ENCODE measurements around the gene ATG4A.

The ATG4A gene

GRCh38 chrX:108159028-108159670 lies 67.6 kb downstream of the ATG4A start:
- Histone ChIP-seq H3K27ac (ENCODE audit: low read length) (no peak overlapping the region), H3K9me3 (ENCODE audit: insufficient read depth, low read depth, low read length) (no peaks in the 10 kb centered on the region), H3K27me3 (ENCODE audit: insufficient read depth, low read length) (no peaks in the 10 kb centered on the region), H3K4me3 (ENCODE audit: low read length) (no peak overlapping the region), H3K36me3 (ENCODE audit: insufficient read depth, low read depth, low read length) (no peaks in the 10 kb centered on the region), H3K9ac (ENCODE audit: low read depth, low read length) (no peak overlapping the region), H3K4me1 (ENCODE audit: insufficient read depth, low read length) (no peaks in the 10 kb centered on the region)

DNA sequence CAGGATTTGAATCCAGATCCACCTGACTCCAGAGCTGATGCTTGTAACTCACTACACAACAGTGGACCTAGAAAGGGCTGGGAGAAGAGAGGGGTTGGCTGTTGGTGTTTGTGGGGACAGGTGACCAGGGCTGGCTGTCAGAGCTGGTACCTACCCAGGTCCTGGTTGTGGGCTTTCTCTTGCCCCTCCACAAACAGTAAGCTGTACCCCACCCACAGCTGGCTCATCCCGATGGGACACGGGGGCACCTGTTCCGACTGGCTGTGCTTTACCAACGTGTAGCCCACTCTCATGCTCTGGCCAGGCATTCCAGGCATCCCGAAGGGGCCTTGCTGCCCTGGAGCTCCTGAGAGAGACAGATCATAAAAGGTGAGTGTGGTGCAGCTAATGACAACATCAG lies 68.7 kb downstream of the ATG4A start:
- no peak overlapping the region for H3K9ac ChIP-seq (ENCODE audit: low read depth, low read length)
- no peaks in the 10 kb centered on the region for H3K27me3 ChIP-seq (ENCODE audit: insufficient read depth, low read length)
- H3K36me3 ChIP-seq (ENCODE audit: insufficient read depth, low read depth, low read length), result no peaks in the 10 kb centered on the region
- no peak overlapping the region for H3K27ac ChIP-seq (ENCODE audit: low read length)
- no peaks in the 10 kb centered on the region for H3K9me3 ChIP-seq (ENCODE audit: insufficient read depth, low read depth, low read length)
- H3K4me1 ChIP-seq (ENCODE audit: insufficient read depth, low read length), result no peaks in the 10 kb centered on the region
- no peak overlapping the region for H3K4me3 ChIP-seq (ENCODE audit: low read length)

DNA sequence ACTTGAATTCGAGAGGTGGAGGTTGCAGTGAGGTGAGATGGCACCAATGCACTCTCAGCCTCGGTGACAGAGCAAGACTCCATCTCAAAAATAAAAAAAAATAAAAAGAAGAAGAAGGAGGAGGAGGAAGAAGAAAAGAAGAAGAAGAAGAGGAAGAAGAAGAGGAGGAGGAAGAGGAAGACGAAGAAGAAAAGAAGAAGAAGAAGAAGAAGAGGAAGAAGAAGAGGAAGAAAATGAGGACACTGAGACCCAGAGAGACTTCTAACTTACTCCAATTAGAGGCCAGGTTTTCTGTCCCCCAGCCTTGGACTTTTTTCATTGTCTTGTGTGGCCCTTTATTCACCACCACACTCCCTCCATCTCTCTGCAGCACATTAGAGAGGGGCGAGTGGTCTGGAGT lies 70.7 kb downstream of the ATG4A start:
- no peak overlapping the region for H3K4me3 ChIP-seq (ENCODE audit: low read length)
- H3K9ac ChIP-seq (ENCODE audit: low read depth, low read length), result no peak overlapping the region
- H3K27me3 ChIP-seq (ENCODE audit: insufficient read depth, low read length), result no peaks in the 10 kb centered on the region
- H3K9me3 ChIP-seq (ENCODE audit: insufficient read depth, low read depth, low read length), result no peaks in the 10 kb centered on the region
- no peaks in the 10 kb centered on the region for H3K36me3 ChIP-seq (ENCODE audit: insufficient read depth, low read depth, low read length)
- no peak overlapping the region for H3K27ac ChIP-seq (ENCODE audit: low read length)
- no peaks in the 10 kb centered on the region for H3K4me1 ChIP-seq (ENCODE audit: insufficient read depth, low read length)

GRCh38 chrX:108163333-108164082 lies 71.9 kb downstream of the ATG4A start:
- no peaks in the 10 kb centered on the region for H3K36me3 ChIP-seq (ENCODE audit: insufficient read depth, low read depth, low read length)
- no peak overlapping the region for H3K9ac ChIP-seq (ENCODE audit: low read depth, low read length)
- no peaks in the 10 kb centered on the region for H3K9me3 ChIP-seq (ENCODE audit: insufficient read depth, low read depth, low read length)

GRCh38 chrX:108165383-108166111 lies 74.0 kb downstream of the ATG4A start:
- Histone ChIP-seq H3K9me3 (ENCODE audit: insufficient read depth, low read depth, low read length) (no peaks in the 10 kb centered on the region), H3K36me3 (ENCODE audit: insufficient read depth, low read depth, low read length) (no peaks in the 10 kb centered on the region), H3K9ac (ENCODE audit: low read depth, low read length) (no peak overlapping the region), H3K4me1 (ENCODE audit: insufficient read depth, low read length) (no peaks in the 10 kb centered on the region), H3K27me3 (ENCODE audit: insufficient read depth, low read length) (no peaks in the 10 kb centered on the region), H3K4me3 (ENCODE audit: low read length) (no peak overlapping the region), H3K27ac (ENCODE audit: low read length) (no peak overlapping the region)

More at GRCh38 chrX:108163333-108164082, 71.9 kb downstream of the ATG4A start:
- Histone ChIP-seq H3K4me3 (ENCODE audit: low read length) (no peak overlapping the region), H3K27me3 (ENCODE audit: insufficient read depth, low read length) (no peaks in the 10 kb centered on the region), H3K27ac (ENCODE audit: low read length) (no peak overlapping the region), H3K4me1 (ENCODE audit: insufficient read depth, low read length) (no peaks in the 10 kb centered on the region)

DNA sequence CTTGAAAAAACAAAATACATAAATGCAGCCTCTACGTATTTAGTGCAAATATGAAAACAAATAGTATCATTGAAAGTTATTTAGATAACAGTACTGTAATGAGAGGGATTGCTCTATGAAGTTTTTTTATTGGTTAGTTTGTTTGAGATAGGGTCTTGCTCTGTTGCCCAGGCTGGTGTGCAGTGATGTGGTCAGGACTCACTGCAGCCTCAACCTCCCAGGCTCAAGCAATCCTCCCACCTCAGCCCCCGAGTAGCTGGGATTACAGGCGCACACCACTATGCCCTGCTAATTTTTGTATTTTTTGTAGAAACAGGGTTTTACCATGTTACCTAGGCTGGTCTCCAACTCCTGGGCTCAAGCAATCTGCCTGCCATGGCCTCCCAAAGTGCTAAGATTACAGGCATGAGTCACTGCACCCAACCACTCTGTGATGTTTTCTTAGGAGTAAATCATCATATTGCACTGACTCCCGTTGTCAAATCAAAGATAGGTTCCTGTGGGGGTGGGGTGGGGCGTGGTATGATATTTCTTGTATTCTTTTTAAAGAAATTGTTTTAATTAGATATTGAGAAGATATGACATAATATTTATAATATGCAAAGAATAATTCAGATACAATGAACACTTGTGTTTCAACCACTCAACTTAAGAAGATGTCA lies 75.8 kb downstream of the ATG4A start:
- Histone ChIP-seq H3K9me3 (ENCODE audit: insufficient read depth, low read depth, low read length) (no peaks in the 10 kb centered on the region), H3K4me1 (ENCODE audit: insufficient read depth, low read length) (no peaks in the 10 kb centered on the region), H3K36me3 (ENCODE audit: insufficient read depth, low read depth, low read length) (no peaks in the 10 kb centered on the region), H3K4me3 (ENCODE audit: low read length) (no peak overlapping the region), H3K27me3 (ENCODE audit: insufficient read depth, low read length) (no peaks in the 10 kb centered on the region), H3K9ac (ENCODE audit: low read depth, low read length) (no peak overlapping the region), H3K27ac (ENCODE audit: low read length) (no peak overlapping the region)

- Histone ChIP-seq H3K9ac (ENCODE audit: low read depth, low read length) (no peak overlapping the region), H3K27ac (ENCODE audit: low read length) (no peak overlapping the region), H3K27me3 (ENCODE audit: insufficient read depth, low read length) (no peaks in the 10 kb centered on the region), H3K4me3 (ENCODE audit: low read length) (no peak overlapping the region), H3K4me1 (ENCODE audit: insufficient read depth, low read length) (no peaks in the 10 kb centered on the region), H3K36me3 (ENCODE audit: insufficient read depth, low read depth, low read length) (no peaks in the 10 kb centered on the region), H3K9me3 (ENCODE audit: insufficient read depth, low read depth, low read length) (no peaks in the 10 kb centered on the region)
Measured at GRCh38 chrX:108168961-108169740, 77.6 kb downstream of the ATG4A start.

- Histone ChIP-seq H3K36me3 (ENCODE audit: insufficient read depth, low read depth, low read length) (no peaks in the 10 kb centered on the region), H3K27me3 (ENCODE audit: insufficient read depth, low read length) (no peaks in the 10 kb centered on the region), H3K9ac (ENCODE audit: low read depth, low read length) (no peak overlapping the region), H3K4me3 (ENCODE audit: low read length) (no peak overlapping the region), H3K27ac (ENCODE audit: low read length) (no peak overlapping the region), H3K4me1 (ENCODE audit: insufficient read depth, low read length) (no peaks in the 10 kb centered on the region), H3K9me3 (ENCODE audit: insufficient read depth, low read depth, low read length) (no peaks in the 10 kb centered on the region)
Measured at GRCh38 chrX:108169768-108170167, 78.2 kb downstream of the ATG4A start.

GRCh38 chrX:108171671-108172070 lies 80.1 kb downstream of the ATG4A start:
- no peaks in the 10 kb centered on the region for H3K36me3 ChIP-seq (ENCODE audit: insufficient read depth, low read depth, low read length)
- no peaks in the 10 kb centered on the region for H3K9me3 ChIP-seq (ENCODE audit: insufficient read depth, low read depth, low read length)
- H3K27ac ChIP-seq (ENCODE audit: low read length), result no peak overlapping the region
- H3K9ac ChIP-seq (ENCODE audit: low read depth, low read length), result no peak overlapping the region
- no peaks in the 10 kb centered on the region; the same call in 1 of the 2 replicates for H3K4me1 ChIP-seq (ENCODE audit: insufficient read depth, low read length)
- no peak overlapping the region for H3K4me3 ChIP-seq (ENCODE audit: low read length)
- no peaks in the 10 kb centered on the region for H3K27me3 ChIP-seq (ENCODE audit: insufficient read depth, low read length)

- Histone ChIP-seq H3K4me3 (ENCODE audit: low read length) (no peak overlapping the region), H3K9ac (ENCODE audit: low read depth, low read length) (no peak overlapping the region), H3K9me3 (ENCODE audit: insufficient read depth, low read depth, low read length) (no peaks in the 10 kb centered on the region), H3K4me1 (ENCODE audit: insufficient read depth, low read length) (peaks cover 9% of the 10 kb centered on the region; the same call in 1 of the 2 replicates), H3K36me3 (ENCODE audit: insufficient read depth, low read depth, low read length) (no peaks in the 10 kb centered on the region), H3K27me3 (ENCODE audit: insufficient read depth, low read length) (no peaks in the 10 kb centered on the region), H3K27ac (ENCODE audit: low read length) (no peak overlapping the region)
Measured at GRCh38 chrX:108173874-108174273, 82.3 kb downstream of the ATG4A start.
